ENCODE data around the gene DHRS3. TPM values are rescaled to one million over a fixed set of nuclear protein-coding genes. Genes with fewer than 3 reads are reported as not detected.

DHRS3 gene
- total and polyA plus RNA-seq, 2 of the 13 experiments (the other 11 are each of a cell fraction or from before 2014, with no cell fraction given): 48.5 to 90.5 TPM

- TF ChIP-seq AFF4 (CRISPR knock-in tag; IDR thresholded peaks at IDR 0.05) (no peak), ZNF333 (CRISPR knock-in tag; IDR thresholded peaks at IDR 0.05; ENCODE audit: borderline replicate concordance) (no peak), STAG1 (CRISPR knock-in tag; IDR thresholded peaks at IDR 0.05) (no peak; the same call in 1 of the 2 replicates), SRSF4 (IDR thresholded peaks at IDR 0.05; ENCODE audit: low read depth, low read length, poor library complexity, severe bottlenecking) (no peak), EZH2 (conservative IDR thresholded peaks at IDR 0.05; ENCODE audit: low read depth, low read length) (no peak), GMEB2 (CRISPR knock-in tag; IDR thresholded peaks at IDR 0.05; ENCODE audit: low read depth) (no peak), ZNF841 (CRISPR knock-in tag; IDR thresholded peaks at IDR 0.05; ENCODE audit: borderline replicate concordance) (no peak), FOXM1 (CRISPR knock-in tag; IDR thresholded peaks at IDR 0.05) (no peak), NAIF1 (CRISPR knock-in tag; IDR thresholded peaks at IDR 0.05; ENCODE audit: borderline replicate concordance) (no peak), KDM5A (IDR thresholded peaks at IDR 0.05; ENCODE audit: borderline replicate concordance, low read length) (no peak), HNRNPUL1 (IDR thresholded peaks at IDR 0.05; ENCODE audit: low read depth, low read length) (no peak), NR3C1 (CRISPR knock-in tag; IDR thresholded peaks at IDR 0.05) (no peak), ZNF383 (CRISPR knock-in tag; IDR thresholded peaks at IDR 0.05; ENCODE audit: borderline replicate concordance) (no peak), RFXANK (CRISPR knock-in tag; IDR thresholded peaks at IDR 0.05) (no peak), ZMAT3 (CRISPR knock-in tag; conservative IDR thresholded peaks at IDR 0.05) (0 out of 2 replicates have a peak, but pooled peaks have one; percentile 58), HHEX (CRISPR knock-in tag; IDR thresholded peaks at IDR 0.05) (peak; percentile 90), ZBTB21 (CRISPR knock-in tag; IDR thresholded peaks at IDR 0.05) (no peak), BHLHE40 (IDR thresholded peaks at IDR 0.05; ENCODE audit: low read length) (no peak; the same call in 1 of the 2 replicates), HDAC6 (IDR thresholded peaks at IDR 0.05; ENCODE audit: low read depth, low read length) (no peak), ZNF740 (CRISPR knock-in tag; IDR thresholded peaks at IDR 0.05) (no peak), ZNF232 (CRISPR knock-in tag; IDR thresholded peaks at IDR 0.05; ENCODE audit: borderline replicate concordance) (no peak; the same call in 1 of the 2 replicates), ZFAT (CRISPR knock-in tag; conservative IDR thresholded peaks at IDR 0.05) (no peak)
Measured at GRCh38 chr1:12604114-12604874, 13.7 kb downstream of the DHRS3 start (continued).
